Body of pancreas (tissue), 4 donors: ENCODE data around the gene TMEM123.

Source experiments
- CTCF ChIP-seq, 7 experiments: fragments of 450-650 bp in 4 of 7; fragments of 200-600 bp in 3 of 7; sonication (generic) in 3 of 7; IDR thresholded peaks; one replicate each; pipeline ENCODE4 v1.5.1; 2016 to 2019; ENCODE audit warnings: antibody characterized with exemption in 7 of 7
- POLR2A ChIP-seq, 3 donors: fragments of 450-650 bp; IDR thresholded peaks; one replicate each; pipeline ENCODE4 v1.6.1; 2016; ENCODE audit warnings: antibody characterized with exemption in 3 of 3, mild to moderate bottlenecking in 2 of 3

- peak; percentile 65 to 99 (median 91) for TF ChIP-seq CTCF (IDR thresholded peaks at IDR 0.05)
- peak; percentile 89 to 94 (median 93) for TF ChIP-seq POLR2A (IDR thresholded peaks at IDR 0.05)
Measured at GRCh38 chr11:102346748-102347461, 105.7 kb downstream of the TMEM123 start, which contains the start of gene BIRC2.
